Iris pigment epithelial cell (primary cell): Measurements from ENCODE around the gene CEBPE.

Experiments
- DNase-seq: peaks from one replicate; pipeline ENCODE4 v3.0.0-alpha.2; 2011; ENCODE audit warnings: low read depth

CEBPE gene

GRCh38 chr14:23143911-23144310, 24.9 kb upstream of the CEBPE start:
- DNase-seq, result no peak

GRCh38 chr14:23142826-23143225, 23.8 kb upstream of the CEBPE start:
- no peak for DNase-seq

GRCh38 chr14:23141706-23142444, 22.8 kb upstream of the CEBPE start:
- peak; percentile 54 for DNase-seq

- DNase-seq, result no peak
Measured at GRCh38 chr14:23140371-23140770, 21.3 kb upstream of the CEBPE start.

GRCh38 chr14:23139874-23140273, 20.8 kb upstream of the CEBPE start:
- DNase-seq, result no peak

- no peak for DNase-seq
Measured at GRCh38 chr14:23137813-23138535, 18.9 kb upstream of the CEBPE start.

- no peak for DNase-seq
Measured at GRCh38 chr14:23137192-23137812, 18.2 kb upstream of the CEBPE start.

GRCh38 chr14:23136566-23137133, 17.6 kb upstream of the CEBPE start:
- DNase-seq, result no peak

- no peak for DNase-seq
Measured at GRCh38 chr14:23132970-23133369, 13.9 kb upstream of the CEBPE start.

GRCh38 chr14:23131482-23131881, 12.4 kb upstream of the CEBPE start:
- DNase-seq, result no peak

GRCh38 chr14:23130871-23131270, 11.8 kb upstream of the CEBPE start:
- no peak for DNase-seq

- no peak for DNase-seq
Measured at GRCh38 chr14:23129759-23130316, 10.8 kb upstream of the CEBPE start.

GRCh38 chr14:23128969-23129758, 10.1 kb upstream of the CEBPE start:
- DNase-seq, result no peak

GRCh38 chr14:23127861-23128260, 8.8 kb upstream of the CEBPE start:
- DNase-seq, result no peak

- DNase-seq, result no peak
Measured at GRCh38 chr14:23126548-23127278, 7.7 kb upstream of the CEBPE start.

GRCh38 chr14:23125933-23126524, 7.0 kb upstream of the CEBPE start:
- no peak for DNase-seq

GRCh38 chr14:23125011-23125410, 6.0 kb upstream of the CEBPE start:
- no peak for DNase-seq

GRCh38 chr14:23124337-23124954, 5.4 kb upstream of the CEBPE start:
- no peak for DNase-seq

GRCh38 chr14:23123419-23123818, 4.4 kb upstream of the CEBPE start:
- no peak for DNase-seq

- DNase-seq, result no peak
Measured at GRCh38 chr14:23122086-23122485, 3.0 kb upstream of the CEBPE start.
